HEK293T (cell line): Measurements from ENCODE around the gene THYN1.

Experiments
- ARNT ChIP-seq: fragments of 450-650 bp; IDR thresholded peaks from 2 replicates; pipeline ENCODE4 v1.6.1; 2017; ENCODE audit warnings: mild to moderate bottlenecking
- BHLHE40 ChIP-seq: fragments of 450-650 bp; IDR thresholded peaks from 2 replicates; pipeline ENCODE4 v1.6.1; 2016; ENCODE audit warnings: mild to moderate bottlenecking, moderate library complexity, borderline replicate concordance
- ELF4 ChIP-seq: fragments of 450-650 bp; IDR thresholded peaks from 2 replicates; pipeline ENCODE4 v1.6.1; 2017; ENCODE audit warnings: antibody characterized with exemption
- FOXA1 ChIP-seq: fragments of 450-650 bp; IDR thresholded peaks from 2 replicates; pipeline ENCODE4 v1.6.1; 2016; ENCODE audit warnings: mild to moderate bottlenecking
- FOXK2 ChIP-seq: fragments of 450-650 bp; IDR thresholded peaks from 2 replicates; pipeline ENCODE4 v1.6.1; 2016; ENCODE audit warnings: mild to moderate bottlenecking
- FOXM1 ChIP-seq: fragments of 450-650 bp; IDR thresholded peaks from 2 replicates; pipeline ENCODE4 v1.6.1; 2017; ENCODE audit warnings: mild to moderate bottlenecking, borderline replicate concordance
- HDGF ChIP-seq: fragments of 450-650 bp; IDR thresholded peaks from 2 replicates; pipeline ENCODE4 v1.6.1; 2017; ENCODE audit warnings: antibody characterized with exemption, borderline replicate concordance
- L3MBTL2 ChIP-seq: fragments of 450-650 bp; conservative IDR thresholded peaks from 2 replicates; pipeline ENCODE4 v1.6.1; 2016; ENCODE audit warnings: mild to moderate bottlenecking
- LEF1 ChIP-seq: fragments of 450-650 bp; IDR thresholded peaks from 2 replicates; pipeline ENCODE4 v1.6.1; 2017; ENCODE audit warnings: mild to moderate bottlenecking, borderline replicate concordance
- NFRKB ChIP-seq: fragments of 450-650 bp; IDR thresholded peaks from 2 replicates; pipeline ENCODE4 v1.6.1; 2016; ENCODE audit warnings: mild to moderate bottlenecking, moderate library complexity
- SP1 ChIP-seq: fragments of 450-650 bp; IDR thresholded peaks from 2 replicates; pipeline ENCODE4 v1.6.1; 2017
- SUZ12 ChIP-seq: fragments of 450-650 bp; IDR thresholded peaks from 2 replicates; pipeline ENCODE4 v1.6.1; 2016; ENCODE audit warnings: mild to moderate bottlenecking
- TARDBP ChIP-seq: fragments of 450-650 bp; IDR thresholded peaks from 2 replicates; pipeline ENCODE4 v1.6.1; 2016
- ZNF384 ChIP-seq: fragments of 450-650 bp; IDR thresholded peaks from 2 replicates; pipeline ENCODE4 v1.6.1; 2016

DNA sequence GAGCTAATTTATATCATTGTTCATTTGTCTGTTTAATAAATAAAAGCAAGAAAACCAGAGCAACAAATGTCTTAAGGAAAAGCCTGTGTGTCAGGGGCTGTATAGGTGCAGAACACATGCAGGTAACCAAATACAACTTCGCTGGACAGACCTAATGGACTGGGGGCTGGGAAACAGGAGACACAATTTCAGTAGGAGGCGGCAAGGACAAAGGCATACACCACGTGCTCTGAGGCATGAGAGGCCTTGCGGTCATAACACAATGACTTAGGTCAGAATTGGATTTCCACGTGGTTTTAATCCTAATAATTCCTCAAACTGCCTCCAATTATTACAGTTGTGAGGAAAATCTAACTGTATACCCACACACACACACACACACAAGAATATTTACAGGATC lies 14.3 kb upstream of the THYN1 start:
- no peak for TF ChIP-seq ZNF384
- no peak for TF ChIP-seq NFRKB
- TF ChIP-seq FOXK2, result no peak
- TF ChIP-seq TARDBP, result no peak
- TF ChIP-seq SP1, result no peak
- no peak for TF ChIP-seq ELF4
- no peak for TF ChIP-seq BHLHE40
- no peak for TF ChIP-seq FOXM1
- TF ChIP-seq SUZ12, result no peak
- TF ChIP-seq LEF1, result no peak
- no peak for TF ChIP-seq FOXA1
- TF ChIP-seq HDGF, result no peak
- no peak for TF ChIP-seq L3MBTL2
- no peak for TF ChIP-seq ARNT
